K562 (cell line): Measurements from ENCODE around the gene VPS13D. TPM values are rescaled to one million over a fixed set of nuclear protein-coding genes. Genes with fewer than 3 reads are reported as not detected.
A peak's percentile ranks its signal among the peaks of the same experiment; 100 is the strongest.

Source experiments
- EGR1 ChIP-seq: fragments of 450-650 bp; conservative IDR thresholded peaks from 2 replicates; pipeline ENCODE4 v1.6.1; 2017; ENCODE audit warnings: mild to moderate bottlenecking
- KDM4B ChIP-seq, 2 experiments: fragments of 450-650 bp in 1 of 2; sonication (generic) in 1 of 2; IDR thresholded peaks; 2 replicates each; pipeline ENCODE4 v1.6.1; 2016 to 2017; ENCODE audit warnings: borderline replicate concordance in 2 of 2, antibody characterized with exemption in 1 of 2, low read depth in 1 of 2, mild to moderate bottlenecking in 1 of 2
- PTTG1 ChIP-seq: fragments of 450-650 bp; IDR thresholded peaks from 2 replicates; pipeline ENCODE4 v1.6.1; 2016; ENCODE audit warnings: low read depth, mild to moderate bottlenecking, missing genetic modification characterization, missing compliant biosample characterization
- SMARCA5 ChIP-seq: fragments of 450-650 bp; IDR thresholded peaks from 2 replicates; pipeline ENCODE4 v1.6.1; 2016
- SPI1 ChIP-seq: IDR thresholded peaks from 2 replicates; pipeline ENCODE4 v1.6.1; 2011; ENCODE audit warnings: low read depth, low read length, control low read depth, borderline replicate concordance
- ZNF384 ChIP-seq: IDR thresholded peaks from 2 replicates; pipeline ENCODE4 v1.6.1; 2012; ENCODE audit warnings: low read depth, low read length, improper control_type of control experiment
- polyA plus RNA-seq, 8 experiments: library from polyadenylated mRNA; depleted of rRNA in 4 of 8; stranded (reverse) in 5 of 8; unstranded in 3 of 8; fragments of >200 nt; fragmentation: Nextera tagmentation in 2 of 8; fragmentation: Illumina TruSeq in 1 of 8; extraction: Ambion mirVana in 2 of 8; extraction: Trizol in 1 of 8; gene quantifications; 2 replicates each; pipeline versions ENCODE4 v1.2.1 to v1.2.3, GENCODE V29; 2011 to 2014; ENCODE audit warnings: inconsistent platforms in 1 of 8, missing spikeins in 1 of 8
- total RNA-seq, 7 experiments: library from RNA; depleted of rRNA in 6 of 7; stranded (reverse); fragments of >200 nt in 6 of 7; fragmentation: Illumina TruSeq in 2 of 7; extraction: Trizol in 2 of 7; gene quantifications; 2 replicates each; pipeline versions ENCODE4 v1.2.1 to v1.2.3, GENCODE V29; 2011 to 2021; ENCODE audit warnings: low replicate concordance in 1 of 7
- TF ChIP-seq, protein P1 (sequence below), 2 experiments: fragments of 450-650 bp; IDR thresholded peaks; 2 replicates each; pipeline ENCODE4 v1.6.1; 2018; ENCODE audit warnings: mild to moderate bottlenecking in 2 of 2, low read depth in 1 of 2; ENCODE audit not compliant: partially characterized antibody in 2 of 2

VPS13D gene
- total and polyA plus RNA-seq, 9 of the 15 experiments (the other 6 are each of a cell fraction or from before 2014, with no cell fraction given) = 6.1 to 51.5 (median 38.5) TPM

DNA sequence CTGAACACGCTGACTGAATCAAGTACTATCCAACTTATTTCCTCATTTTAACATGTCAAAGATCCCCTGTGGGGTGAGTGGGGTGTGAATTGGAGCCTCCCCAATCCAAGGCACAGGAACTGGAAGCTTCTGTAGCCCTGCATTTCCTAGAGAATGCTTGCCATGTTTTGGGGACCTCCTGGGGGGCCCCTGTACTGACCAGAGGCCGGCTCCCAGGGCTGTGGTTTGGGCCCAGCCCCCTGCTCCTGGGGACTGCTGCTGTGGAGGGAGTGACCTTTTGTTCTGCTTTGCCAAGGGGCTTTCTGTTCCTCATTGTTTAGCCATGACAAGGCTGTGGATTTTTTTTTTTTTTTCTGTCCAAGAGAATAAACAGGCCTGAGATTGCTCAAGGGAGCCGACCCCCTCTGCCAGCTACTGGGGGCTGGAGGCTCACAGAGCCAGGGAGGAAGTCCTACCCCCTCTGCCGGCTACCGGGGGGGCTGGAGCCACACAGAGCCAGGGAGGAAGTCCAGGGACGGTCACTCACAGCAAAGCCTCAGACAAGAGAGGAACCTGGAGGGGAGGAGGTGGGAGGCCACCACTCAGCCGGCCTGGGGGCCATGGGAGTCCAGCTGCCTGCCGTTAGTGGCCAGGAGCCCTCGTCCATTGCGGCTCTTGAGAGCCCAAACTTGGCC is 45.7 kb upstream of the VPS13D start (continued):
- TF ChIP-seq, protein P1, sequence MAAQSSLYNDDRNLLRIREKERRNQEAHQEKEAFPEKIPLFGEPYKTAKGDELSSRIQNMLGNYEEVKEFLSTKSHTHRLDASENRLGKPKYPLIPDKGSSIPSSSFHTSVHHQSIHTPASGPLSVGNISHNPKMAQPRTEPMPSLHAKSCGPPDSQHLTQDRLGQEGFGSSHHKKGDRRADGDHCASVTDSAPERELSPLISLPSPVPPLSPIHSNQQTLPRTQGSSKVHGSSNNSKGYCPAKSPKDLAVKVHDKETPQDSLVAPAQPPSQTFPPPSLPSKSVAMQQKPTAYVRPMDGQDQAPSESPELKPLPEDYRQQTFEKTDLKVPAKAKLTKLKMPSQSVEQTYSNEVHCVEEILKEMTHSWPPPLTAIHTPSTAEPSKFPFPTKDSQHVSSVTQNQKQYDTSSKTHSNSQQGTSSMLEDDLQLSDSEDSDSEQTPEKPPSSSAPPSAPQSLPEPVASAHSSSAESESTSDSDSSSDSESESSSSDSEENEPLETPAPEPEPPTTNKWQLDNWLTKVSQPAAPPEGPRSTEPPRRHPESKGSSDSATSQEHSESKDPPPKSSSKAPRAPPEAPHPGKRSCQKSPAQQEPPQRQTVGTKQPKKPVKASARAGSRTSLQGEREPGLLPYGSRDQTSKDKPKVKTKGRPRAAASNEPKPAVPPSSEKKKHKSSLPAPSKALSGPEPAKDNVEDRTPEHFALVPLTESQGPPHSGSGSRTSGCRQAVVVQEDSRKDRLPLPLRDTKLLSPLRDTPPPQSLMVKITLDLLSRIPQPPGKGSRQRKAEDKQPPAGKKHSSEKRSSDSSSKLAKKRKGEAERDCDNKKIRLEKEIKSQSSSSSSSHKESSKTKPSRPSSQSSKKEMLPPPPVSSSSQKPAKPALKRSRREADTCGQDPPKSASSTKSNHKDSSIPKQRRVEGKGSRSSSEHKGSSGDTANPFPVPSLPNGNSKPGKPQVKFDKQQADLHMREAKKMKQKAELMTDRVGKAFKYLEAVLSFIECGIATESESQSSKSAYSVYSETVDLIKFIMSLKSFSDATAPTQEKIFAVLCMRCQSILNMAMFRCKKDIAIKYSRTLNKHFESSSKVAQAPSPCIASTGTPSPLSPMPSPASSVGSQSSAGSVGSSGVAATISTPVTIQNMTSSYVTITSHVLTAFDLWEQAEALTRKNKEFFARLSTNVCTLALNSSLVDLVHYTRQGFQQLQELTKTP (IDR thresholded peaks at IDR 0.05; ENCODE audit: low read depth in 1 of 2, partially characterized antibody in 2 of 2) = no peak
- TF ChIP-seq PTTG1 (tag) (no peak), EGR1 (no peak), SMARCA5 (no peak), KDM4B (IDR thresholded peaks at IDR 0.05; ENCODE audit: borderline replicate concordance in 2 of 2, low read depth in 1 of 2) (no peak), ZNF384 (peak; percentile 44; the same call in 1 of the 2 replicates), SPI1 (peak; percentile 93)
